ENCODE measurements around the gene DLGAP1. TPM values are rescaled to one million over a fixed set of nuclear protein-coding genes. Genes with fewer than 3 reads are reported as not detected.

DLGAP1 gene
- total and polyA plus RNA-seq, 2 of the 4 experiments (the other 2 are of a cell fraction): under 0.01 to 0.09 TPM

GRCh38 chr18:3848316-3848715 is 606.8 kb downstream of the DLGAP1 start:
- in situ Hi-C loops (cut with MboI; ENCODE audit: low sequenced_read_pairs): no loop called here

More at GRCh38 chr18:3848316-3848715, 606.8 kb downstream of the DLGAP1 start:
- POLR2A ChIA-PET (ENCODE audit: unreplicated experiment): no interaction called here
- H3K4me3 ChIP-seq (ENCODE audit: insufficient read depth, low read depth, low read length): no peak overlapping the region
- H3K9ac ChIP-seq (ENCODE audit: low read depth, low read length): no peak overlapping the region
- no peak overlapping the region for H2BK15ac ChIP-seq (ENCODE audit: low read depth, low read length)
- H3K56ac ChIP-seq (ENCODE audit: extremely low read depth, insufficient read depth, low read length): no peak overlapping the region
- no peak overlapping the region for H3K14ac ChIP-seq (replicated peaks; ENCODE audit: low read depth, low read length)
- no peak overlapping the region for H2BK5ac ChIP-seq (ENCODE audit: low read depth, low read length, poor library complexity, severe bottlenecking)
- H3K27me3 ChIP-seq (ENCODE audit: control insufficient read depth, insufficient read depth, low read length): no peaks in the 10 kb centered on the region; the same call in 1 of the 2 replicates
- no peaks in the 10 kb centered on the region for H3K36me3 ChIP-seq (ENCODE audit: control insufficient read depth, insufficient read depth, low read length)
- H3K18ac ChIP-seq (ENCODE audit: low read depth, low read length): no peak overlapping the region
- no peak overlapping the region for H3K4ac ChIP-seq (ENCODE audit: low read depth, low read length)
- H2BK120ac ChIP-seq (ENCODE audit: low read depth, low read length): no peak overlapping the region
- H4K8ac ChIP-seq (ENCODE audit: low read depth in 2 of 2, low read length in 2 of 2): no peak overlapping the region
- no peaks in the 10 kb centered on the region for H3K9me1 ChIP-seq (ENCODE audit: insufficient read depth, low read length)
- H4K20me1 ChIP-seq (ENCODE audit: insufficient read depth, low read length): no peaks in the 10 kb centered on the region
- CTCF ChIA-PET: no interaction called here
- no peak overlapping the region for H4K91ac ChIP-seq (ENCODE audit: insufficient read depth, low read depth, low read length)
- H2AFZ ChIP-seq (replicated peaks; ENCODE audit: low read length, poor library complexity): no peak overlapping the region
- ATAC-seq (ENCODE audit: low read depth) (no peak), DNase-seq (peak; percentile 3)
- BruUV-seq (replicated peaks): no TSS peak
- no peak overlapping the region for H2AK9ac ChIP-seq (replicated peaks; ENCODE audit: low read depth, low read length, poor library complexity)
- no peak overlapping the region for H2BK20ac ChIP-seq (ENCODE audit: low read depth, low read length)
- H3K23ac ChIP-seq (ENCODE audit: low read depth, low read length): no peak overlapping the region
- H3K9me3 ChIP-seq (ENCODE audit: control insufficient read depth, insufficient read depth, low read length): no peaks in the 10 kb centered on the region
- 100% methylated on average over 1 of the region's 3 CpGs; no CpG with 5 or more reads in 1 of the 2 experiments for WGBS, 2 experiments (ENCODE audit: extremely low coverage in 2 of 2, insufficient read length in 1 of 2)
- H3K79me1 ChIP-seq (ENCODE audit: low read depth in 1 of 2, low read length in 2 of 2): no peaks in the 10 kb centered on the region
- H2AK5ac ChIP-seq (ENCODE audit: low read depth, low read length): no peak overlapping the region
- intact Hi-C loops (cut with micrococcal nuclease): no loop called here
- H3K4me1 ChIP-seq (ENCODE audit: control insufficient read depth, insufficient read depth, low read length): no peaks in the 10 kb centered on the region
- H3K4me2 ChIP-seq (ENCODE audit: low read depth, low read length): no peak overlapping the region
- H4K5ac ChIP-seq (ENCODE audit: low read depth, low read length): no peak overlapping the region
- TF ChIP-seq CEBPB (IDR thresholded peaks at IDR 0.05; ENCODE audit: low read depth, low read length): no peak
- no peak for TF ChIP-seq CHD1 (IDR thresholded peaks at IDR 0.05; ENCODE audit: low read depth, low read length)
- no peak for TF ChIP-seq FOS (IDR thresholded peaks at IDR 0.05; ENCODE audit: low read depth, low read length)
- TF ChIP-seq MAZ (IDR thresholded peaks at IDR 0.05; ENCODE audit: borderline replicate concordance, low read depth, low read length): no peak
- dilution Hi-C loops (cut with HindIII; ENCODE audit: low sequenced_read_pairs, unreplicated experiment): no loop called here
- H3K27ac ChIP-seq (ENCODE audit: insufficient read depth, low read length): no peak overlapping the region
